ENCODE data around the gene GGCT. TPM values are rescaled to one million over a fixed set of nuclear protein-coding genes. Genes with fewer than 3 reads are reported as not detected.
"Not testable (repeated sequence)": the region's sequence is repeated elsewhere in the genome, so short reads cannot be mapped to it uniquely, and the experiment has no call there.

GGCT gene
- total RNA-seq, 2 donors from 2014 or later, result 46.4 to 48.9 TPM

DNA sequence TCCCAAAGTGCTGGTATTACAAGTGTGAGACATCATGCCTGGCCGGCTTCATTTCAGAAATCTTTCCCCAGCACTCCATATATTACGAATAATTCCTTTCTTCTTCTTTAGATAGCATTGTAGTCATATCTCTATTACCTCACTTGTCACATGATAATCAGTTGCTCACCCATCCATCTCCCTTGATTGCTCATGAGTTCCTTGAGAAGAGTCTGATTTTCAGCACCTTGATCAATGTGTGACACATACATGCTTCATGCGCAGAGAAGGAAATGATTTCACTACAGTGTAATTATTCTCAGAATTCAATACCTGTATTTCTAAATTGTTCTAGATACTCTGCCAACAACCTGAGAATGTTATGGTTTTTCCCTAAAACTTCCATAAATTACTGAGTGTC, 26.7 kb upstream of the GGCT start:
- no peak overlapping the region for H3K27ac ChIP-seq (ENCODE audit: low read depth, low read length)
- Mint-ChIP-seq H3K4me3 (no peak overlapping the region), H3K4me1 (no peaks in the 10 kb centered on the region), H3K27ac (no peak overlapping the region), H3K36me3 (ENCODE audit: low read depth) (no peaks in the 10 kb centered on the region), H3K9me3 (peaks cover 1% of the 10 kb centered on the region), H3K27me3 (ENCODE audit: insufficient read depth) (peaks cover 74% of the 10 kb centered on the region)
- H3K36me3 ChIP-seq (ENCODE audit: control insufficient read depth, insufficient read depth, low read length), result no peaks in the 10 kb centered on the region
- no peaks in the 10 kb centered on the region for H3K4me1 ChIP-seq (ENCODE audit: control insufficient read depth, insufficient read depth, low read length)
- H3K4me3 ChIP-seq (ENCODE audit: low read length), result no peak overlapping the region
- H3K27me3 ChIP-seq (ENCODE audit: control insufficient read depth, insufficient read depth, low read length, poor library complexity, severe bottlenecking), result peaks cover 95% of the 10 kb centered on the region
- TF ChIP-seq, protein P1, sequence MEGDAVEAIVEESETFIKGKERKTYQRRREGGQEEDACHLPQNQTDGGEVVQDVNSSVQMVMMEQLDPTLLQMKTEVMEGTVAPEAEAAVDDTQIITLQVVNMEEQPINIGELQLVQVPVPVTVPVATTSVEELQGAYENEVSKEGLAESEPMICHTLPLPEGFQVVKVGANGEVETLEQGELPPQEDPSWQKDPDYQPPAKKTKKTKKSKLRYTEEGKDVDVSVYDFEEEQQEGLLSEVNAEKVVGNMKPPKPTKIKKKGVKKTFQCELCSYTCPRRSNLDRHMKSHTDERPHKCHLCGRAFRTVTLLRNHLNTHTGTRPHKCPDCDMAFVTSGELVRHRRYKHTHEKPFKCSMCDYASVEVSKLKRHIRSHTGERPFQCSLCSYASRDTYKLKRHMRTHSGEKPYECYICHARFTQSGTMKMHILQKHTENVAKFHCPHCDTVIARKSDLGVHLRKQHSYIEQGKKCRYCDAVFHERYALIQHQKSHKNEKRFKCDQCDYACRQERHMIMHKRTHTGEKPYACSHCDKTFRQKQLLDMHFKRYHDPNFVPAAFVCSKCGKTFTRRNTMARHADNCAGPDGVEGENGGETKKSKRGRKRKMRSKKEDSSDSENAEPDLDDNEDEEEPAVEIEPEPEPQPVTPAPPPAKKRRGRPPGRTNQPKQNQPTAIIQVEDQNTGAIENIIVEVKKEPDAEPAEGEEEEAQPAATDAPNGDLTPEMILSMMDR (conservative IDR thresholded peaks at IDR 0.05), result no peak
- H3K9ac ChIP-seq (ENCODE audit: extremely low read depth, low read length, poor library complexity, severe bottlenecking), result no peak overlapping the region
- WGBS, 2 experiments (ENCODE audit: insufficient coverage in 1 of 2, insufficient read length in 1 of 2), result 91 to 93% methylated on average over 2 to 3 of the region's 3 CpGs
- DNase-seq, result no peak
- H3K9me3 ChIP-seq (ENCODE audit: control insufficient read depth, low read length), result no peaks in the 10 kb centered on the region

DNA sequence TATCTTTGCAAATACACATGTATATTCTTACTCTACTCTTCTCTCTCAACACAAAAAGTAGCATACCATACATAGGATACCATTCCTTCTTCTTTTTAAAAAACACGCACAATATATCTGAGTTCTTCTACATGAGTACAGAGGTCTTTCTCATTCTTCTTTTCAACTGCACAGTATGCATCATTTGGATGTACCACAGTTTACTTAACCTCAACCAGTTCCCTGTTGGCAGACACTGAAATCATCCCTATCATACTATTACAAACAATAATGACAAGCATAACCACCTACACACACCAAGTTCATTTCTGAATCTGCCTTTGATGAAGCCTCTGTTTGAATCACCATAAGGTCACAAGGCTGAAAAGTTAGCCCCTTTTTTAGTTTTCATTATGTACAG, 25.7 kb upstream of the GGCT start:
- Mint-ChIP-seq H3K27me3 (ENCODE audit: insufficient read depth) (peaks cover 75% of the 10 kb centered on the region), H3K4me3 (no peak overlapping the region)
- 95% methylated on average over 1 of the region's 1 CpG; no CpG with 5 or more reads in 1 of the 2 experiments for WGBS, 2 experiments (ENCODE audit: insufficient coverage in 1 of 2, insufficient read length in 1 of 2)

DNA sequence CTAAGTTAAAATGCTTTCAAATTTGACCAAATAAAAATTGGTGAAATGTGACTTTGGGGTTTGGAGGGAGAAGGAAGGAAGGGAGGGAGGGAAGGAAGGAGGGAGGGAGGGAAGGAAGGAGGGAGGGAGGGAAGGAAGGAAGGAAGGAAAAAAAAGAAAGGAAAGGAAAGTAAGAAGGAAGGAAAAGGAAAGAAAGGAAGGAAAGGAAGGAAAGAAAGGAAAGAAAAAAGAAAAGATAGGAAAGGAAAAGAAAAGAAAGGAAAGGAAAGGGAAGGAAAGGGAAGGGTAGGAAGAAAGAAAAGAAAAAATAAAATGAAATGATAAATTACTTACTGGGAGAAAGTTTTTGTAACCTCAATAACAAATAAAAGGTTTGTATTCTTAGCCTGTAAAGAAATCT, 24.1 kb upstream of the GGCT start:
- Histone ChIP-seq H3K27me3 (ENCODE audit: control insufficient read depth, insufficient read depth, low read length, poor library complexity, severe bottlenecking) (peaks cover 80% of the 10 kb centered on the region), H3K4me3 (ENCODE audit: low read length) (no peak overlapping the region), H3K27ac (ENCODE audit: low read depth, low read length) (no peak overlapping the region), H3K36me3 (ENCODE audit: control insufficient read depth, insufficient read depth, low read length) (no peaks in the 10 kb centered on the region), H3K9ac (ENCODE audit: extremely low read depth, low read length, poor library complexity, severe bottlenecking) (no peak overlapping the region), H3K9me3 (ENCODE audit: control insufficient read depth, low read length) (no peaks in the 10 kb centered on the region), H3K4me1 (ENCODE audit: control insufficient read depth, insufficient read depth, low read length) (no peaks in the 10 kb centered on the region)
- Mint-ChIP-seq H3K27ac (no peak overlapping the region), H3K4me1 (no peaks in the 10 kb centered on the region), H3K4me3 (no peak overlapping the region), H3K27me3 (ENCODE audit: insufficient read depth) (peaks cover 74% of the 10 kb centered on the region), H3K36me3 (ENCODE audit: low read depth) (no peaks in the 10 kb centered on the region), H3K9me3 (no peaks in the 10 kb centered on the region)
- no peak for DNase-seq
- TF ChIP-seq, protein P1 (conservative IDR thresholded peaks at IDR 0.05), result no peak

More for the DNA sequence above, 25.7 kb upstream of the GGCT start:
- peaks cover 89% of the 10 kb centered on the region for H3K27me3 ChIP-seq (ENCODE audit: control insufficient read depth, insufficient read depth, low read length, poor library complexity, severe bottlenecking)
- Mint-ChIP-seq H3K4me1 (no peaks in the 10 kb centered on the region), H3K9me3 (no peaks in the 10 kb centered on the region), H3K36me3 (ENCODE audit: low read depth) (no peaks in the 10 kb centered on the region), H3K27ac (no peak overlapping the region)
- no peak for DNase-seq
- no peaks in the 10 kb centered on the region for H3K4me1 ChIP-seq (ENCODE audit: control insufficient read depth, insufficient read depth, low read length)
- H3K9ac ChIP-seq (ENCODE audit: extremely low read depth, low read length, poor library complexity, severe bottlenecking), result no peak overlapping the region
- H3K9me3 ChIP-seq (ENCODE audit: control insufficient read depth, low read length), result no peaks in the 10 kb centered on the region
- TF ChIP-seq, protein P1 (conservative IDR thresholded peaks at IDR 0.05), result no peak
- no peaks in the 10 kb centered on the region for H3K36me3 ChIP-seq (ENCODE audit: control insufficient read depth, insufficient read depth, low read length)
- H3K27ac ChIP-seq (ENCODE audit: low read depth, low read length), result no peak overlapping the region
- H3K4me3 ChIP-seq (ENCODE audit: low read length), result no peak overlapping the region

DNA sequence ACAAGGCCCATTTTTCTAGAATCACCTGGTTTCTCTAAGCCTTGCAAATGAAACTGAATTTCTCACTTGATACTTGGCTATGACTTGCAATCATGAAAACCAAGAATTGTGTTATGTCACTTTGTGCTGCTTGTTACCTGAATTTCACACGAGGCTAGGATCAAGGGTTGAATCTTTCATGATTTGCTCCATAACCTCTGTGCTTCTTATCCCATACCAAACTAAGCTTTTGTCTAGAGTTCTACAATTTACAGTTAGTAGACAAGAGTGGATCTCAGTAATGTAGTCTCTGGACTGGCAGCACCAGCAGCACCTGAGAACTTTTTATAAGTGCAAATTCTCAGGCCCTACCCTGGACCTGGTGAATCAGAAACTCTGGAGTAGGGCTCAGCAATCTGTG, 22.7 kb upstream of the GGCT start:
- not testable (repeated sequence) for H3K9me3 ChIP-seq (ENCODE audit: control insufficient read depth, low read length); H3K27ac ChIP-seq (ENCODE audit: low read depth, low read length); H3K4me3 Mint-ChIP-seq; H3K36me3 Mint-ChIP-seq (ENCODE audit: low read depth); H3K9ac ChIP-seq (ENCODE audit: extremely low read depth, low read length, poor library complexity, severe bottlenecking); H3K27ac Mint-ChIP-seq; H3K4me1 Mint-ChIP-seq; H3K9me3 Mint-ChIP-seq; H3K36me3 ChIP-seq (ENCODE audit: control insufficient read depth, insufficient read depth, low read length); H3K4me3 ChIP-seq (ENCODE audit: low read length); H3K4me1 ChIP-seq (ENCODE audit: control insufficient read depth, insufficient read depth, low read length); DNase-seq
- whole genome bisulfite sequencing, 2 experiments (ENCODE audit: insufficient coverage in 1 of 2, insufficient read length in 1 of 2), result 87% methylated on average over 1 of the region's 1 CpG; no CpG with 5 or more reads in 1 of the 2 experiments
- peaks cover 78% of the 10 kb centered on the region for H3K27me3 ChIP-seq (ENCODE audit: control insufficient read depth, insufficient read depth, low read length, poor library complexity, severe bottlenecking)
- peaks cover 71% of the 10 kb centered on the region for H3K27me3 Mint-ChIP-seq (ENCODE audit: insufficient read depth)

Data from endodermal cell (in vitro differentiated cells).